Fibroblast of pulmonary artery (primary cell): ENCODE results near the gene RAB1B.

ENCODE experiments used
- DNase-seq: peaks from one replicate; pipeline ENCODE4 v3.0.0-alpha.2; 2010; ENCODE audit warnings: low read depth
- H3K4me3 ChIP-seq: replicated peaks from 2 replicates; pipeline ENCODE4 v1.5.1; 2011; ENCODE audit warnings: low read depth, mild to moderate bottlenecking, control low read depth, low read length, moderate library complexity
- CTCF ChIP-seq: IDR thresholded peaks from 2 replicates; pipeline ENCODE4 v1.5.1; 2011; ENCODE audit warnings: mild to moderate bottlenecking, control low read depth, low read length, inconsistent platforms; ENCODE audit errors: missing control alignments

Gene RAB1B

GRCh38 chr11:66278363-66279091 is 10.1 kb downstream of the RAB1B start:
- no peak for TF ChIP-seq CTCF
- no peak overlapping the region for H3K4me3 ChIP-seq
- peak; percentile 21 for DNase-seq

- TF ChIP-seq CTCF, result no peak
- no peak overlapping the region for H3K4me3 ChIP-seq
- DNase-seq, result no peak
Observed at GRCh38 chr11:66279092-66279734, 10.8 kb downstream of the RAB1B start.

GRCh38 chr11:66280428-66280827 is 12.0 kb downstream of the RAB1B start:
- no peak overlapping the region for H3K4me3 ChIP-seq
- no peak for TF ChIP-seq CTCF
- no peak for DNase-seq

GRCh38 chr11:66281001-66281400 is 12.6 kb downstream of the RAB1B start:
- TF ChIP-seq CTCF, result no peak
- no peak overlapping the region for H3K4me3 ChIP-seq
- no peak for DNase-seq

GRCh38 chr11:66281776-66282467 is 13.5 kb downstream of the RAB1B start:
- no peak for DNase-seq
- H3K4me3 ChIP-seq, result no peak overlapping the region
- TF ChIP-seq CTCF, result no peak

GRCh38 chr11:66282468-66283455 is 14.3 kb downstream of the RAB1B start:
- DNase-seq, result peak; percentile 96
- H3K4me3 ChIP-seq, result no peak overlapping the region
- peak; percentile 80 for TF ChIP-seq CTCF
